DMS79 treated with DMSO at 0.1 percent for 48 hours (cell line): ENCODE data around the gene DPH6.
"Not testable (repeated sequence)": the region's sequence is repeated elsewhere in the genome, so short reads cannot be mapped to it uniquely, and the experiment has no call there.

Experiments
- DNase-seq: peaks from one replicate; lab custom pipeline; 2025; lab: John Stamatoyannopoulos, UW

DPH6 gene

DNA sequence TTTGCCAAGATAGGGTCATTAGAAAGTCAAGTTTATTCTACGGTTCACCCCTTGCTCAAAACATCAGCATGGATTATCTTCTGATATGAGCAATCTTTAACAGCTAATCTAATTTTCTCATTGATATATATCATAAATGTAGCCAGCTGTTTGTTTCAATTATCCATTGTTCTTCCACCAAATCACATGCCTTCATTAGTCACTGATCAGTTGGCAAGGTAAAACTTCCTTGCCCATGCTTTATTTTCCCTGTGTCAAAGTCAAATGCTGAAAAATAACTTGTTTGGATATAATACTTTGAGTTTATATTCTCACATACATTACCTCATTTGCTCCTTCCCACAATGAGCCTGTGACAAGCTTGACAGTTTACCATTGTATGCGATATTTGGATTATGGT is 60.6 kb downstream of the DPH6 start:
- DNase-seq: no peak

DNA sequence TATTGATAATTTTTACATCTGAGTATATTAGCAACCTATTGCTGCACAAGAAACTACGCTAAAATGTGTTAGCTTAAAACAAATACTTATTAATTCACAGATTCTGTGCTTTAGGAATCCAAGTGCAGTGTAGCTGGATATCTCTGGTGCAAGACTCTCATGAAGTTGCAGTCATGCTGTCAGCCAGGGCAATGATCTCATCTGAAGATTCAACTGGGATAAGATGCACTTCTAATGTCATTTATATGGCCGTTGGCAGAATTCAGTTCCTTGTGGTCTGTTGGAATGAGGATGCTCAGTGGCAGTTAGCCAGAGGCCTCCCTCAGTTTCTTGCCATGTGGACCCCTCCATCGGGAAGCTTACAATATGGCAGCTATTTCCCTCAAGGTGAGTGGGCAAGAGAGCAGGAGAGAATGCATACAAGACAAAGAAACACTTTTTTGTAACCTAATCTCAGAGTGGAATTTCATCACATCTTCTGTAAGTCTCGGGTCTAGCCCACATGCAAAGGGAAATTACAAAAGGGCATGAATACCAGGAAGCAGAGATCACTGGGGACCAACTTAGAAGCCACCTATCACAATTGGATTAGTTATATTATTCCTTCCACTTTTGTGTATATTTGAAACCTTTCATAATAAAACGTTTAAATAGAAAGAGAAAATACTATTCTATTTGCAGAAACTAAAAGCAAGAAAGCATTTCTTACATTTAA is 61.6 kb downstream of the DPH6 start:
- no peak for DNase-seq

DNA sequence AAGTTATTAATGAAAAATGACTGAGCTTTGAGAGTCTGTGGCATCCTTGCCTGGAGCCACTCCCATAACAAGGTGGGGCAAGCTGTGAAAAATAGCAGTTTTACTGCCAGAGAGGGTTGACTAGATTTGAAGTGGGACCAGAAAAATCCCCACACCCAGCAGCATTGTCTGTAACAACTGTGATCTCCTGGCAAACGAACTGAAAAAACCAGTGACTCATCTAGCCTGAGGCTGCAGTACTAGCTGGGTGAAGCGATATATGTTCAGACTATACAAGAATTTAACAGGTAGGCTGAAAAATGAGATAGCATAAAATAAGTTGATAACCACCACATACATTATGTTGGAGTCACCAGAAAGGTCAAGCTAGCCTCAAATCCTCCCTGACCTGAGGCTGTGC is 64.0 kb downstream of the DPH6 start:
- no peak for DNase-seq

DNA sequence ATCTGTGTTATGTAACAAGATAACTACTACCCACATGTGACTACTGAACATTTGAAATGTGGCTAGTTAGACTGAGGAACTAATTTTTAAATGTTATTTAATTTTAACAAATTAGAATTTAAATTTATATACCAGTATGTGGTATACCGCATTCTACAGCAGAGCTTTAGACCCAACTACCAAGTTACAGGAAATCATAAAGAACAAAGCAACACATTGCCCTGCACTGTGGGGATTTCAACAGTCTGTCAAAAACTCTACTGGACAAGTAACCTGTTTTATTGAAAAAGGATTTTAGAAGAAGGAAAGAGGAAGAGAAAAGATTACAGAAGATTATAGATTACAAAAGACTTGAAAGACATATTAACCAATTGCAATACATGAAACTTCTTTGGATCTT is 64.9 kb downstream of the DPH6 start:
- no peak for DNase-seq

DNA sequence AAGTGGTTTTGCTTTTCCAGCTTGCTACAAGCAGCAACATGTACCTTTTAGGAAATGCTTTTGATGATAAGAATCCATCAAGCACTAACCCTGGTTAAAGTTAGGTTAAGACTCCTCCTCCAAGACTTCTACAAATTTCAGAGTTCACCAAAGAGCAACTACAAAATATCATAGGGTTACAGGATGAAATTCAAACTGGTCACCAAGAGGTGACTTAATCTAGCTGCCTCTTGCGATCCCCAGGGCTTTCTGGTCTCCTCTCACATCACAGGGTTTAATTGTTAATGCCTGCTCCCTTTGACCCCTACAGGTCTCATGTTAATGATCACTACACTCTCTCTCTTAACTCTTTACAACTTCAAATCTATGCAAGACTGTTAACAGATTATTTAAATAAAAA is 66.5 kb downstream of the DPH6 start:
- DNase-seq: no peak

DNA sequence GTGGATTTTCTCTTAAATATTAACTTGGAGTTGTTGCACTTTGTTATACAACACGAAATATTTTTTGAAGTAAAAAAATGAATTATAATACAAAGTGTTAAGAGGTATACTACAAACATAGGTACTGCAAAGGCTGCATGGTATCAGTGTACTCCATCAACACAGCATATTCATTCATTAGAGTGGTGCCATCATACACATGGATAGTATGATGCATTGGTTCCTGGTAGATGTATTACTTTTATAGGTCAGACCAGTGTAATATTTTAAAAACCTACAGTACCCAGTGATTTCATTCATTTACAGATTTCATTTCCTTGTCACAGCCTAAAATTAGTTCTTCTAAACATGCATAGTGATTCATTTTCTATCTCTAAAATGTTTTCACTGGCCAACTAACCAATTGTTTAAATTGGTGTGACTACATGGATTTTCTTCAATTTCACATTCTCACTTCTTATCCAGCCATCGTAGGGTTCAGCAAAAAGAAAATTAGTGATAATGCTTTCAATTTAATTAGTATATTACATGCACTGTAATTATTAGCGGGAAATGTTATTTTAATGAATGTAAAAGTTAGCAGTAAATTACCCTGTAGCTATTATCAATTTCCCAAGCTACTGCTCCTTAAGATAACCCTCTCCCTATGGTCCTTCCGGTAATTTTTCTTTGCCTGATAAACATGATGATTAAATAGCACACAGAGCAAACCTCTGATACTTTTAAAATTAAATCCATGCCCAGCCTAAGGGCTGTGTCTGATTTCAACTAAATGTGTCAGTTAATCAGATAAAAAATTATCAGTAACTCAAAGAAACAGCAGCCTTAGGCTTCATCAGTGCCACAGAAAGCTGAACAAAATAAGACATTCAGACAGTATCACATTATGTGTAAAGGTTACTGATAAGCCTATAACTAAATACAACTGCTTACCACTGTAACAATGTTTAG is 68.4 kb downstream of the DPH6 start:
- DNase-seq: no peak

DNA sequence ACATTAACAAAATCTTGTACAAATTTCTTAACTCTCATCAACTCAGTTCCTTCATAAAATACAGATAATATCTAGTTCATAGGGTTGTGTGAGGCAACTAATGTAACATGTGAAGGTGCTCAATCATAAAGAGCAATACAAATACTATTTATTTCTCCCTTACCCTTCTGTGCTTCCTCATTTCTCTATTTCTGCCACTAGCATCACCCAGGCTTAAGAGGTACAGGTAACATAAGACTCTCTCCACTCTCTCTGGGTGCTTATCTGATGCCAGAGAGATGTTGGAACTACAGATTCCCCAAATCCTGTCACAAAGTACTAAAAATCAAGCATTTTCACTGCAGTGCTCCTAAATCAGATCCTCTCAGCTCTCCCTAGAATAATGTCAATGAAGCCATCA is 74.9 kb downstream of the DPH6 start:
- no peak for DNase-seq

DNA sequence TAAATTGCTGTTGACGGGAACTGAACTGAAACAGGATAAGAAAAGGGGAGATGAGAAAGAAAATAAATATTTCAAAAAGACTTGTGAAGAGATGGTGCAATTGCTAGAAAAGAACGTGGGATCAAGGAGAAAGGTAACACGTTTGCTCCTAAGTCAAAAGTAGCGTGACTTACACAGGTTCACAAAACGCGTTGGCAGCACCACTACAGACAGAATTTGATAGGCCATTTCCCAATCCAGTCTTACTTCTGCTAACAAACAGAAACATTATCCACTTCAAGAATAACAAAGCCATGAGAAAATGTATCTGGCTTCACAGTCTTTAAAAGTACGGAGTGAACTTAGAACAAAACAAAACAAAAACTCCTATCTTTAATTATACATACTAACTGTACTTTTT is 75.5 kb downstream of the DPH6 start:
- DNase-seq: no peak

DNA sequence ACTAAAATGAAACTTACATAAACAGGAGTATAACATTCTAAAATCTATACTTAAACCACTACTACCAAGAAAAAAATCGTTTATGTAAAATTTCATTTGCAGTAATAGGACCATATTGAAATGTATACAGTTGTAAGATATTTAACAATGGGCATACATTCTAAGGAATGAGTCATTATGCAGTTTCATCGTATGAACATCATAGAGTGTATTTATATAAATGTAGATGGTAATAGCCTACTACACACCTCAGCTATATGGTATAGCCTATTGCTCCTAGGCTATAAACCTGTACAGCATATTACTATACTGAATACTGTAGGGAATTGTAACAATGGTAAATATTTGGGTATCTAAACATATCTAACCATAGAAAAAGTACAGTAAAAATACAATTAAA is 79.5 kb downstream of the DPH6 start:
- DNase-seq: no peak

DNA sequence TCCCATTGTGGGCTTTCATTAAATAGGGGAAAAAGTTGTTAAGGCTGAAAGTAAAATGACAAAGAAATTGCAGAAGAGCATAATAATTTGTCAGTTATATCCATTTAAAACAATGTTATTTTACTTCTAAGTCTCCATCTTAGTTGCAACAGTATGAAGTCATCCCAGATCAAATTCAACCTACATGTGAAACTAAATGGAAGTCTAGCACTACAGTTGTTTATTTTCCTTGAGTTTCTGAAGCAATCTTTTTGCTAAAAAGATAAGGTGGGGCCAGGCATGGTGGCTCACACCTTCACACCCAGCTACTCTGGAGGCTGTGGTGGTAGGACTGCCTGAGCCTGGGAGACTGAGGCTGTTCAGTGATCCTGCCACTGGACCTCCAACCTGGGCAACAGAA is 80.2 kb downstream of the DPH6 start:
- no peak for DNase-seq

DNA sequence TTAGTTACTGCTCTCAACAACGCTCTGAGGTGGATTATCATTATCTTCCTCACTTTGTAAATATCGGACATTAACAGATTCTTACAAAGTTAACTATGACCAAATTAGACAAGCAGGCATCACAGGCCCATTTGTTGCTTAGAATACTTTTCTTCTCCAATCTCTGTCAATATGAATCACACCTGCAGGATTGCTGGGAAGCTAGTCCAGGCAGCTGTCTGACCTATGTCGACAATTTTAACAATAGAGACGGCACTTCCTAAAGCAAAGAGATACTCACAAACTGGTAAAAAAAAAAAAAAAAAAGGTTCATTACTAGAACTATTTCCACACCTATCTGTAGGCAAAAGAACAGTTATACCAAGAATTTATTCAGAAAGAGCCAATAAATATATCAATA is 85.3 kb downstream of the DPH6 start:
- DNase-seq: no peak

DNA sequence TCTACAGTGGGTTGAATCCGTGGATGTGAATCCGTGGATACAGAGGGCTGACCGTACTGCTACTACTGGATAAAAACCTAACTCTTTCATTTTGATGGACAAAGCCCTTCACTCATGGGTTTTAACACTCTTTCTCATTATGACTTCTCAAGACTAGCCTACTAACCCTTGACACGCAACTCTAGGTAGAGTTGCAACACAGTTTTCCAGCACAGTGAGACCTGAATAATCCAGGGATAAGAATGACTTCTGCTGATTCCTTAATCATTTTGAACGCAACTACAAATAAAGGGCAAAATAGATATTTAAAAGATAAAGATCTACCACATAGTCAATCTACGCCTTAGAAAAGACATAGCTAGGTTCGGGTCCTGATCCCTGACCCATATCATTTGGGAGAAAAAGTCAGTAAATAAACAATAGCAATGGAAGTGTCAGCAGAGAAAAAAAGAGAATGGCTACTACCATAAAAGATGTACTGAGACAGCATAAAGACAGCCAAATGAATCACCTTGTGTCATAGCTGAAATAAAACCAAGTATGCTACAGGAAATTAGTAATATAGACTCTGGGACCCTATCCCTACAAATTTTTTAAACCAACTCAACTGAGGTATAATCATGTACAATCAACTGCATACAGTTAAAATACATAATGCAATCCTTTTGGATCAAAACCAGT is 87.6 kb downstream of the DPH6 start:
- no peak for DNase-seq

DNA sequence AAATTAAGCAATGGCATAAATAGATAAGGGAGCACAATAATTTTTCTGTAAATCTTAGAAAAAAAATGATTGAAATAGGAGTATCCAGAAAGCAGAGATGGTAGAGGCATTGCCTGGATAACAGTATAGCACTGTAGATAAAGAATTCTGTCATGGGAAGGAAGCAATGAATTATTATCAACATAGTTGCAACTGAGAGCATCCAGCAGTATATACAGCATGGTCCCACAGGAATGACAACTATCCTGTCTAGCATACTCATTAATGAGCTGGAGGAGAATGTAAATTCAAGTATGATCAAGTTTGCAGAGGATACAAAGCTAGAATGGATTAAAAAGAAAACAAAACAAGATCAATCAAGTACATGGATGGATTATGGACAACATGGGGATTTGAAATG is 90.8 kb downstream of the DPH6 start:
- DNase-seq: no peak

DNA sequence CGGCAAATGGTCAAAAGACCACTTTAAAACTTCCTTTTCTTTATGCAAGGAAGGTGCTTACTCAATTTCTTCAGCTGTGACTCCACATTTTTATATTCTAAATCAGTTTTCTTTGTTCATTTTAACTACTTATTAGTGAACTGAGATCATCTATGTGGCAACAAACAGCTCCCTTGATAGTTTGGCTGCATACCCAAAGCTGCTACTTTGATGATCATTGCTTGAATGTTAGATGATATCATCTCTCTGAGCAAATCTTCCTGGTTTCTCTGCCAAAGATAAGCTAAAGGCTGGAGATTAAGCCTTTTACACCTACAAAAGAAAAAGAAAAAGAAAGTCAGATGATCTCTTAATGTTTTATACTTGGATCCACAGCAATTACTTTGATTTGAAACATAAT is 95.5 kb downstream of the DPH6 start:
- DNase-seq: no peak

DNA sequence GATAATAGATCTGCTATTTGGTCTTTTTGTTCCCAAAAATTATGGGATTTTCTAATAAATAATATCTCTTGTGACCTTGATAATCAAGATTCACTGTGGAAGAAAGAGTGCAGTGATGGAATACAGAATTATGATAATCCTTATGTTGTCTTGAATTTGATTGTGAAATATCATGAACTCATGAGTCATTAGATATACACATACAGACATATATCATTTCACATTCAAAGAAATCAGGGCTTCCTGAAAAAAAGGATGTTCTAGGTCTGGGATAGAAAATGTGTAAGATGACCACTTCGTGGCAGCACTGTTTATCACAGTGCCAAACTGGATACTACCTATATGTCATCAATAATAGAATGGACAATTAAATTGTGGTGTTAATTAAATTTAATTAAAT is 97.7 kb downstream of the DPH6 start:
- no peak for DNase-seq

DNA sequence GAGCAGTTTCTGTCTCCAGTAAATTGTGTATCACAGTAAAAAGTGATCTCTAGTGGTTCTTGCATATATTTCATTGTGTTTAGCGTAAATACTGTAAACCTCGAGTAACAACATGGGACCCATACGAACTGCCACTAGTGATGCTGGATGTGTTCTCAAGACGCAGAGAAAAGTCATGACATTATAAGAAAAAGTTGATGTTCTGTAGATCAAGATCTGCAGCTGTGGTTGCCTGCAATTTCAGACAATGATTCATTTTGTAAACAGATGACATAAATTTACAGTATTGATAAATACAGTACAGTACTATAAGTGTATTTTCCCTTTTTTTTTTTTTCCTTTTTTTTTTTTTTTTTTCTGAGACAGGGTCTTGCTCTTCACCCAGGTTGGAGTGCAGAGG is 100.1 kb downstream of the DPH6 start:
- no peak for DNase-seq

DNA sequence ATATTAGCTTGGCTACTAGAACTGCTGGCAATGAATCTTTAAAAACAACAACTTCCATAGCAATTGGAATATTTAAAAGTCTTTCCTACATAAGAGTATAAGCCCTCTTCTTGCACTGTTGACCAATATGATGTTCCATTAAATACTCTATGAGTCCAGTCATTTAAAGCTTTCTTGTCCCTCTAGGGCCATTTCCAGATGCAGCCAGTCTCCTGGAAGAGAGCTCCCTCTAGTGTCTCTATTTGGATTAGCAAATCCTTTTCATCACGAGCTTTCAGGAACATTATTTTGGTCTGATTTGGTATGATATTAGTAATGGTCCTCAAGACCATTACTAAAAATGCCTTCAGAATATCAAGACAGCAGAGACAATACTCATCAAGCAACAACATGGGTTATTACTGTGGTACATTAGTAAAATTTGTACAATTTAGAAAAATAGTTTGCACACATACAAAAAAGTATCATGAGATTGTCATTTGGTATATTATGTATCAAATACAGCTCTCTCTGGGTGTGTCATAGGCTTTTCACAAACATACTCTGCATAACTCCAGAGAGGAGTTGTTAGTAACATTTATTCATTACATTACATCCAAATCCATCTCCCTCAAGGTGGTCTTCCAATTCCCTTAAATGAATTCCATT is 101.3 kb downstream of the DPH6 start:
- DNase-seq: no peak

DNA sequence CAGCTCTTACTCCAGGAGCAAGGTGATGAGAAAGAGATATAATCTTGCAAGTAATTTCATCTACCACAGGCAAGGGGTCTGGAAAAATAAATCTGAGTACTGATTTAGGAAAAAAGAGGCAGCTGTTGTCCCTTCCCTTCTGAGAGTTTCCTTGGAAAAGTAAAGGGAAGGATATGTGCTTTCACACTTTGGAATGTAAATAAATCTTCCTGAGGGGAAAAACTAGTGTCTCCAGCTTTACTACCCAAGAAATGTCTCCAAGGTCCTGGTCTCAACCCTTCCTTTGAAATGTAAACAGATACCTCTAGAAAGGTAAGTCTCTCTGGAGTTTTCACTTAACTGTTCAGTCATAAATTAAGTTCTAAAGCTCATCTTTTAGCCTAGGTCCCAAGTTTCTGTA is 102.6 kb downstream of the DPH6 start:
- no peak for DNase-seq

DNA sequence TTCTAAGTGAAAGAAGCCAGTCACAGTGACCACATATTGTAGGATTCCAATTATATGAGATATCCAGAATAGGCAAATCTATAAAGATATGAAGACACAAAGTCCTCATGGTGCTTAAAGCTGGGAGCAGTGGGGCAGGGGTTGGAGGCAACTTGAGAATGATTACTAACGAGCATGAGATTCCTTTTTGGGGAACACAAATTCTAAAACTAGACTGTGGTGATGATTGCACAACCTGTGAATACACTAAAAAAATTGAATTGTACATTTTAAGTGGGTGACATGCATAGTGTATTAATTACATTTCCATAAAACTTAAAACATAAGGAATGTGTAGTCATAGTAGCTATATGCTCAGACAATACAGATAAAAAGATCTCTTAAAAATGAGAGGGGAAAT is 103.2 kb downstream of the DPH6 start:
- no peak for DNase-seq

DNA sequence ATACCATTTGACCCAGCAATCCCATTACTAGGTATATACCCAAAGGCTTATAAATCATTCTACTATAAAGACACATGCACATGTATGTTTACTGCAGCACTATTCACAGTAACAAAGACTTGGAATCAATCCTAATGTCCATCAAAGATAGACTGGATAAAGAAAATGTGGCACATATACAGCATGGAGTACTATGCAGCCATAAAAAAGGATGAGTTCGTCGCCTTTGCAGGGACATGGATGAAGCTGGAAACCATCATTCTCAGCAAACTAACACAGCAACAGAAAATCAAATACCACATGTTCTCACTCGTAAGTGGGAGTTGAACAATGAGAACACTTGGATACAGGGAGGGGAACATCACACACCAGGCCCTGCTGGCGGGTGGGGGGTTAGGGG is 104.7 kb downstream of the DPH6 start:
- DNase-seq: not testable (repeated sequence)

DNA sequence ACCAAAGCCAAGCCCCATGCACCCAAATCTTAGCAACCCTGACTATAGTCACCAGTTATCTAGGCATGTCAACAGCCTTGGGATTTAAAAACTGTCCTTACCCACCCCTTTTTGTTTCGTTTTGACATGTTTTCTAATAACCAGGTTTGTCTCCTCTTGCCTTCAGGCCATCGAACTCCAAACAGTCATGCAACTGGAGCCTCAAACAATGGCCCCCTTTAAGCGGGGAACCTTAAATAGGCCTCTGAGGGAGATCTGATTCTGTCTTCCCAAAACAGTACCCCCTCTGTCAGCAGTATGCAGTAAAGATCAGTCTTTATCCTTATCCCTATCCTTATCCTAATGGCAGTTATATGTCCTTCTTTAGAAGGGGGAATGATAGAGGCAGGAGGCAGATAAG is 105.7 kb downstream of the DPH6 start:
- no peak for DNase-seq

DNA sequence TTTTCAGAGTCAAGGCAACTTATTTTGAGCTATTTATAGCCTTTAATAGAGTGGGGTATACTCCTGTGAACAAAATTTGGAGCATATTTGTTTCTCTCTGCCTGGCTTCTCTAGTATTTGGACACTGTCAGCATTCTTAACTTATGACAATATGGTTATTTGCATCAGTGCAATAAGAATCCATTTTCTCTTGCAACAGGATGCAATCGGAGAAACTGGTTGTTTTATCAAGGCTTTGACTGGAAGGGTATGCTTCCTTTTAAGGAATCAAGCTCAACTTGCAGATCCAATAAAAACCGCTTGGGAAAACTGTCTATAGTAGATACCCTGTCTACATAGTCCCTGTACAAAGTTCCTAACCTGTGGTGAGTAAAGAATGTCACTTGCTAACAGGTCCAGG is 106.7 kb downstream of the DPH6 start:
- DNase-seq: no peak
